Iris pigment epithelial cell (primary cell): Measurements from ENCODE around the gene ACYP2.

Experiments
- DNase-seq: peaks from one replicate; pipeline ENCODE4 v3.0.0-alpha.2; 2011; ENCODE audit warnings: low read depth

ACYP2 gene

GRCh38 chr2:54325148-54325547, 209.7 kb downstream of the ACYP2 start:
- no peak for DNase-seq

- DNase-seq, result peak; percentile 14
Measured at GRCh38 chr2:54329482-54330161, 214.2 kb downstream of the ACYP2 start.

- peak; percentile 90 for DNase-seq
Measured at GRCh38 chr2:54330162-54330925, 214.9 kb downstream of the ACYP2 start.

- no peak for DNase-seq
Measured at GRCh38 chr2:54330926-54331835, 215.8 kb downstream of the ACYP2 start.

- peak; percentile 12 for DNase-seq
Measured at GRCh38 chr2:54332386-54332785, 217.0 kb downstream of the ACYP2 start.

GRCh38 chr2:54336136-54336976, 220.9 kb downstream of the ACYP2 start:
- peak; percentile 56 for DNase-seq

- DNase-seq, result no peak
Measured at GRCh38 chr2:54336977-54337255, 221.5 kb downstream of the ACYP2 start.

GRCh38 chr2:54341656-54342055, 226.2 kb downstream of the ACYP2 start:
- peak; percentile 23 for DNase-seq

GRCh38 chr2:54342603-54343002, 227.2 kb downstream of the ACYP2 start:
- no peak for DNase-seq

- no peak for DNase-seq
Measured at GRCh38 chr2:54347622-54348021, 232.2 kb downstream of the ACYP2 start.

GRCh38 chr2:54348646-54349045, 233.2 kb downstream of the ACYP2 start:
- DNase-seq, result peak; percentile 51

GRCh38 chr2:54350426-54350825, 235.0 kb downstream of the ACYP2 start:
- no peak for DNase-seq

GRCh38 chr2:54353216-54353615, 237.8 kb downstream of the ACYP2 start:
- DNase-seq, result no peak
